ENCODE measurements around the gene STAB1. TPM values are rescaled to one million over a fixed set of nuclear protein-coding genes. Genes with fewer than 3 reads are reported as not detected.

Gene STAB1
- total RNA-seq = 21.2 TPM

GRCh38 chr3:52494886-52495495 lies at the start of gene STAB1:
TSS of gene STAB1 (plus strand) at chr3:52495338. CDS start at chr3:52495414, 76 bp downstream.
- peak; percentile 39 for ATAC-seq

GRCh38 chr3:52446042-52446441 lies 49.1 kb upstream of the STAB1 start:
- no peak for ATAC-seq

DNA sequence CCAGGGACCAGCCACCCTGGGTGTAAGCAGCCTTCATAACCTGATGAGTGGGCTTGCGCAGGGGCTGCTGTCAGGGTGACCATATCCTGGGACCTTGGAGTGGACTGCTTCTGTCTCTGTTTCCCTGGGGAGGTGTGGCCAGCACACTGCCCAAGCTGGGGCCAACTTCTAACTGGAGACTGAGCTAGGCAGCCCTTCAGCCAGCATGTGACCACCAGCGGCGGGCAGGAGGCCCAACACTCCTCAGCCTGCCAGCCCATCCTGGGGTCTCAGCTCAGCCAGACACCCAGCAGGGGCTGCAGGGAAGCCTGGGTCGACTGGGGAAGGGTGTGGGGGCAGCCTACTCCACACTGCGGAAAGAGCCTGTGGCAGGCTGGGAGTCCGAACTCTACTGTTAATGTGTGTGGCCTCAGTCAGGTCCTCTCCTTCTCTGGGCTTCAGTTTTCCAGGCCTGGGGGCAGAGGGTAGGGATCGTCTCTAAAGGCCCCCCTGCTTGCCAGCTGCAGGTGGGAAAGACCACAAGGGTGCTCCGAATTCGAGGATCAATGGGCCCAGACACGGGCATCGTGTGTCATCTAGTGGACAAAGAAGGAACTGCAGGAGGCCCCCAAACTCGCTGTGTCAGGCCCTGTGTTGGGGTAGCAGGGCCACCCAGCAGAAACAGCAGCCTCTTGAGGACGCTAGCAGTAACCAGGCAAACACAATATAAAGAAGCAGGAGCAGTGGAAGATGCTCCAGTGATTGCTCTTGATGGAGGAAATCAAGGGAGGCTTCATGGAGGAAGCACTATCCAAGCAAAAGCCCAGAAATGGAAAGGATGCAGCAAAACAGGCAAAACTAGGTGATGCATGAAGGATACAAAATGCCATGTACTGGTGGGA lies 48.3 kb upstream of the STAB1 start:
- peak; percentile 50 for ATAC-seq

DNA sequence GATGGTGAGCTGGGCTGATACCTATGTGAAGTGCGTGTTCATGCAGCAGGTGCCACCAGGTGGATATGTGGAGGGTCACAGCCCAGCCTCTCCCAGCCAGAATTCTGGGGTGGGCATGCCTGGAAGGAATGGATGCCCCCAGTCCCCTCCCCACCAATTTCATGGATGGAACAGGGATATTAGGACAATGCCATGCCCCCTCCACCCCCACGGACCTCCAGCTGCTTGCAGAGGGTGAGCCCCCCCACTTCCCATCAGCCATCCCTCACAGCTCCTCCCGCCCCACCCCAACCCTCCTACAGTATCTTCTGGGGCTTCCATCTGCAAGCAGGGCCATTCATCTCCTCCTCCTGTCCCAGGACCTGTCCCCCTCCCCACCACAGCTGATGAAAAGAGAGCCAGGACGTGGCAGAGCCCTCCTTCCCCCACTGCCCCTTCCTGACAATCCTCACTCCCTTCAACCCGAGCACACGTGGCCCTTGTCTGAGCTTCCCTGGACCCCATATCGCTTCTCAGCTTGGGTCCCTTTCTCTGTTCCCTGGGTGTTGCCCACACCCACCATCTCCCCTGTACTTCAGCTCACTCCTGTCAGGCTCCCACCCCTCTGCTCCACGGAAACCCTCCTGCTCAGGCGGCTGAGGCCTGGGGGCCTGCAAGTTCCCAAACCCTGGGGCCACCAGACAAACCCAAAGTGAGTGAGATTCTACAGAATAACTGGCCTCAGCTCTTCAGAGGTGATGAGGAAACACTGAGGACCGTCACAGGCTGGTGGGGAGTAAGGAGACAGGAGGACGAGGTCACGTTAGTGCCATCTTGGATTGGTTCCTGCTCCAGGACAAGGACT lies 47.4 kb upstream of the STAB1 start:
- ATAC-seq = no peak

DNA sequence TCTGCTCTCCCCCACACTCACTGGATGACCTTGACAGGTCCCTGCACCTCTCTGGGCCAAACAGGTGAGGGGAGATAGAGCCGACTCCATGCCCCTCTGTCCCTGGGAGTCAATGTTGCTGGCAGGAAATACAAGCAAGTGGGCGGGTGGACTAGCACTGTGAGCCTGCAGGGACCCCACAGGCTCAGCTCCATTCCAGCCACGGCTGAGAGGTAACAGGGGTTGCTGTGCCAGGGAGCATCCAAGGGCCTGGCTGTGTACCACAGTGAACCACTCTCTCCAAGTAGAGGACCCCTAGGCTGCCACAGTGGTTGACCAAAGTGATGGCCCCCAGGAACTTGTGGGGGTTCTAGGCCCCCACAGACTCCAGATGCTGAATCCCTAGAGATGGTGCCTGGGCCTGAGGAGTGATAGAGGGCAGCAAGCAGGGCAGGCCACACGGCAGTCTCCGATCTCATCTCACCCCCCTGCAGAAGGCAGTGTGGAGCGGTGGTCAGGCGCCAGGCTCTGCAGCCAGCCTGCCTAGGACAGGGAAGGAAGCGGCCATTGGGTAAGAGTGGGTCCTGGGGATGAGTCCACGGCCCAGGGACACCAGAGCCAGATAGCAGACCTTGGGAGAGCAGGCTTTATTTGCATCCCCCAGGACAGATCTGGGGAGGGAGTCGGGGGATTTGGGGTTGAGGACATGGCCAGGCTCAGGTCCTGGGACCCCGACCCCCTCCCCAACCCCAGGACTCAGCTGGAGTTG lies 44.5 kb upstream of the STAB1 start:
- ATAC-seq = no peak

GRCh38 chr3:52451237-52452083 lies 43.7 kb upstream of the STAB1 start:
- ATAC-seq = no peak

DNA sequence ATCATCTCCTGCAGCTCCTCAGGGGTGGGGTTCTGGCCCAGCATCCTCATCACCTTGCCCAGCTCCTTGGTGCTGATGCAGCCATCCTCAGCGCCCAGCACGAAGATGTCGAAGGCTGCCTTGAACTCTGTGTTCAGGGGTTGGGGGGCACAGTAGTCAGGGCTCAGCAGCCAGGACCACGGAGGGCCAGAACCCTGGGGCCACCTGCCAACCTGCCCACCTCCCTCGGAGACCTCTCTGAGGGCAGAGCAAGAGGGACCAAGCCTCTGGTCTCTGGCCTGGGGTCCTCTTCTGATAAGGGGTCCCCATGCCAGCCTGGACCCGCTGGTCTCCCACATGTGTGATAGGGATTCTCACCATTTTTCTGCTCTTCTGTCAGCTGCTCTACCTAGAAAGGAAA lies 43.0 kb upstream of the STAB1 start:
- no peak for ATAC-seq

DNA sequence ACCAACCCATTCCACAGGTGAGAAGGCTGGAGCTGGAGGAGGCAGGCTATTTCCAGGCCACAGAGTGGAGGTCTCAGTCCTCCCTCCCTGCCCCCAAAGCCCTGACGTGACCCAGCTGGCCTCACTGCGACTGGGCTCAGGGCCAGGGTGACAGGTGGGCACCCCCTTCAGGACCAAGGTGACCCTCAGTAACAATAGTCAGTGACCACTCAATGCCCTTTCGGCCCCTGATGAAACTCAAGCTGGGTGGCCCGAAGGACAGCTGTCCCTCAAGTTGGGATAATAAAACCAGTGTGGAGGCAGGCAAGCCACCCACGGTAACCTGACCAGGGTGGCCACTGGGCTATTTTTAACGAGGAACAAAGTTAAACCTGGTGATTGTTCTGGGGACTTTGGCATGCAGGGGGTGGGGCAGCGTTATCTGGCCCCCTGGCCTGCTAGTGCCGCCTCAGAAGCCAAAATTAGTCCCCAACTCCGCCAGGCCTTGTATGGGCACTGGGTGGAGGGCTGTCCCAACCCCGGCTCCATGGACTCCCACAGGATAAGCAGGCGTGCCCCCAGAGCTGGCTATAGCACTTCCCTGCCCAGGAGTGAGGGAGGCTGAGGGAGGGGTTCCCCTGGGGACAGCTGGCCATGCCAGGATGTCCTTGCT lies 42.4 kb upstream of the STAB1 start:
- no peak for ATAC-seq

GRCh38 chr3:52453496-52454249 lies 41.5 kb upstream of the STAB1 start, which contains the start of gene TNNC1:
TSS of gene TNNC1 (minus strand) at chr3:52454041. CDS start at chr3:52454015, 26 bp downstream.
- ATAC-seq = no peak

DNA sequence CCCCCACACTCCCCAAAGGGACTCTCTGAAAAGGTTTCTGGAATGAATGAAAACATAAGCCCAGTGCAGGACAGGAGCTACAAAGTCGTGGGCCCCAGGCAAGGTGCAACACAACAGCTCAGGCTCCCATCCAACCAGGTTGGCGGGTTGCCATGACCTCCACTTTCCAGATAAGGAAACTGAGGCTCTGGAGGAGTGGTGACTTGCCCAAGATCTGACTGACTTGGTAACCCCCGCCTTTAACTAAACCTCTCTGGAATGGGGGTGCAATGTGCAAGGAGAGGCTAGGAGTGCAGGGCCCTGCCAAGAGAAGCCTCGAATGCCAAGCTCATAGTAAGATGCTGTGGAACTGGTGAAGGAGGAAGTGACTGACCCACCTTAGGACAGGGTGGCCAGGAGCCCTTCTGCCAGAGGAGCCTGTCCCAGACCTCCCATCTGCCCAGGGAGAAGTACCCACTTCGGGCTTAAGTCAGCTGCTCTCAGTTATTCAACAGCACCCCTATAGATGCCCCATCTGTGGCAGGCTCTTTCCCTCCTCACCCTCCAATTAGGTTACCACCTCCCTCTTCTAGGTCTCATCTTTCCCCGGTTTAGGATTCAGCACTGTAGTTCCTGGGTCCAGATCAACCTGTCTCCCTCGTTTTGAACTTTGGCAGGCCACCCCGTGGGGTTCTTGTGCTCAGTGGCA lies 40.7 kb upstream of the STAB1 start:
- peak; percentile 1 for ATAC-seq

- ATAC-seq = no peak
Observed at GRCh38 chr3:52454938-52455282, 40.2 kb upstream of the STAB1 start.

GRCh38 chr3:52455283-52456168 lies 39.6 kb upstream of the STAB1 start, which contains the start of gene NISCH:
TSS of gene NISCH (plus strand) at chr3:52455604. CDS start at chr3:52455642, 38 bp downstream.
- ATAC-seq = peak; percentile 81

DNA sequence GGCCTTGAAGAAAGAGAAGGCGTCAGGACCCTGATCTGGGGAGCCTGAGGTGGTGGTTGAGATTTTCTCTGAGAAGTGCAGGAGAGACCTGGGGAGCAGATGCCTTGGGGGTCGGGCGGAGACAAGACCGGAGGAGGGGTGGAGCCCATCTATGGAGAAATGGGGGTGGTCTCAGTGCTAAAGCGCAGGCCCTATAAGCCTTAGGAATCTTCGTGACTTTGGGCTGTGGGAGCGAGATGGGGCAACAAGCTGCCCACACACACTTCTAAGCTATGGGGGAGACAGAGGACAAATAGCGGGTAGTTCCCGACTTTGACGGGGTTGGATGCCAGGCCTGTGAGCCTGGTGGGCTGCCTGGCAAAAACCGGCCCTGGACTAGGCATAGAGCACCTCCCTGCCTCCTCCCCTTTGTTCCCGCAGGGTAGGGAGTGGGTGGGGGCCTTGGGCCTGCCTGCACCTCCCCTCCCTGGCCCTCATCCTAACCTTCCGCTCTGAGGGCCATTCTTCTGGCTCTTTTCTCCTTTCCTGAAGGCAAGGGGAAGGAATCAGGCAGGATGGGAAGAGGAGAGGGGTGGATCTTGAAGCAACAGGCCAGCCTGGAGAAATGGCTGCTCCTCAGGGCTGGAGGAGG lies 38.9 kb upstream of the STAB1 start:
- peak; percentile 19 for ATAC-seq

DNA sequence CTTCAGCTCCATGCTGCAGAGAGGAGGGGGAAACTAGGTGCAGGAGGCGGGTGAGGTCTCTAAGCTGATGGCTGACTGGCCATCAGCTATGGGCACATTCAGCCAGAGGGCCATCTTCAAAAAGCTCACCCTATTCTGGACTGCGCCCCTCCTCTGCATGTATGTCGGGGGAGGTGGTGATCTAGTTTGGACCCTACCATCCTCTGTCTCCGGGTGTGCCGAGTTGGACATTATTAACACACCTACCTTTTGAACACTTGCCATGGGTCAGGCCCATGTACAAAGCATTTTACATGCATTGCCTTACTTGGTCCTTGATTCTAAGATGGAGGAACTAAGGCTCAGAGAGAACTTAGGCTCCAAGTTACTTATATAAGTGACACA lies 38.3 kb upstream of the STAB1 start:
- ATAC-seq = no peak

DNA sequence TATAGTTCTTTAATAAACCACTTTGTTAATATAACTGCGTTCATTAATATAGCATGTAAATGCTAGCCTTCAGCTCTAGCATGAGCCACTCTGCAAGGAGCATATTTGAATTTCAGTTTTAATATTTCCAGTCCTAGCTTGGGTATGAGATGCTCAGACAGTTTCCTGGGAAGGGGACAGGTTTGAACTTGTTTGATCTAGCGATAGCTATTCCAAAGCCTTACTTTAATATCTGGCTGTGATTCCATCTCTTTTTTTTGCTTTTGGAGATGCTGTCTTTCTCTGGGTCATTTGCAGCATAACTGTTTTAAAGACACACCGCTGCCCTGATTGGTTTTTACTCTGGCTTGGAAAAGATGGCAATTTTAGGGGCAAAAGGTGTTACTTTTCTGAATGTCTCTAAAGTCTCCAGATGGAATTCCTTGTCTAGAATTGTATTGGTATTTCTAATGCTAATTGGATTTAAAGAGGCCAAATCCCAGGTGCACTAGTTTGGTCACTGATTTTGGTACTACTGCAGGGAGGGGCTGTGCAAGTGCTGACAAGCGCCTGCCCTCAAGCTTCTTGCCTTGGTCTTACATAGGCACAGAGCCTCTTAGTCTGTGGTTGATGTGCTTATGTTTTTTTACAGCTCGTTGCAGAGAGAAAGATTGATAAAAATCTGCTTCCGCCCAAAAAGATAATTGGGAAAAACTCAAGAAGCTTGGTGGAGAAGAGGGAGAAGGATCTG lies 36.9 kb upstream of the STAB1 start:
- ATAC-seq = no peak

DNA sequence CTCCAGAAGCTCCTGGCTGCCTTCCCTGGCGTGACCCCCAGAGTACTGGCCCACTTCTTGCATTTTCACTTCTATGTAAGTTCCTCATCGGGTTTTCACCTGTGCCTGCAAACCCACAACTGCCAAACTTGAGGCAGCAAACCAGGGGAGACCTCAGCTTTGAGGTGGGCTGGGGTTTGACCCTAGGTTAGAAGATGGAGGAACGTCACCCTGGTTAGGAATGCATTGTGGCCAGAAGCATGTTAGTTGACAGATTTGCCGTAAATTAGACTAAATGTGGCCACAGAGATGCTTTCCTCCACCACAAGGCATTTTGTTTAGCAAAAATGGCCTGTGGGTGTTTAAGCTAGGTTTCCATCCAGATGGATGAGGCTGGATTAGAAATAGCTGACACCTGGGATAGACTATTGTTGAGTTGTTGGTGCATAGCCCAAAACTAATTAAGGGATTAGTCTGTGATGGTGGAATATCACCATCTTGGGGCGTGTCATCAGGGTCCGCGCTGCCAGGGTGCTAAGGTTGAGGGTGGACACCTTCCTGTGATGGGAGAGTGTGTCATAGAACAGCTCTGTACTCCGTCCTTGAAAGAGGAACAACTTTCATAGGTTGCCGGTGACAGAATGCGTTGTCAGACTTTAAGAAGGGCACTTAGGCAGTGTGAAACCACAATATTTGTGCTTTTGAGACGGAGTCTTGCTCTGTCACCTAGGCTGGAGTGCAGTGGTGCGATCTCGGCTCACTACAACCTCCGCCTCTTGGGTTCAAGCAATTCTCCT lies 36.2 kb upstream of the STAB1 start:
- ATAC-seq = no peak
